Sigmoid colon (tissue), 4 donors: ENCODE results near the gene CHST6.

Experiments
- CTCF ChIP-seq, 4 experiments: fragments of 450-650 bp in 3 of 4; fragments of 200-600 bp in 1 of 4; IDR thresholded peaks; one replicate each; pipeline ENCODE4 v1.5.1; 2016 to 2019; ENCODE audit warnings: antibody characterized with exemption in 4 of 4, mild to moderate bottlenecking in 3 of 4, moderate library complexity in 2 of 4
- EP300 ChIP-seq, 4 donors: sonication (generic); formaldehyde crosslinking; IDR thresholded peaks; one replicate each; pipeline ENCODE4 v1.6.1; 2017; ENCODE audit warnings: antibody characterized with exemption in 4 of 4
- POLR2A ChIP-seq, 2 donors: fragments of 450-650 bp; IDR thresholded peaks; one replicate each; pipeline ENCODE4 v1.6.1; 2016; ENCODE audit warnings: antibody characterized with exemption in 2 of 2, mild to moderate bottlenecking in 2 of 2, moderate library complexity in 2 of 2
- POLR2AphosphoS5 ChIP-seq, 4 donors: sonication (generic); formaldehyde crosslinking; IDR thresholded peaks; one replicate each; pipeline ENCODE4 v1.6.1; 2017; ENCODE audit warnings: antibody characterized with exemption in 4 of 4

GRCh38 chr16:75459691-75460090 lies 35.5 kb downstream of the CHST6 start:
- TF ChIP-seq CTCF (IDR thresholded peaks at IDR 0.05): no peak
- TF ChIP-seq POLR2A (IDR thresholded peaks at IDR 0.05): no peak
- no peak for TF ChIP-seq EP300 (IDR thresholded peaks at IDR 0.05)
- TF ChIP-seq POLR2AphosphoS5 (IDR thresholded peaks at IDR 0.05): no peak
